Heart left ventricle (tissue), 16 donors: ENCODE data around the gene TMEM258. TPM values are rescaled to one million over a fixed set of nuclear protein-coding genes. Genes with fewer than 3 reads are reported as not detected.
A peak's percentile ranks its signal among the peaks of the same experiment; 100 is the strongest.

ENCODE experiments used
- ATAC-seq, 4 donors: fragments of 200-7000 bp; cut with Tn5 transposase; one replicate each; pipeline ENCODE4 v1.9.1; 2020 to 2022; ENCODE audit warnings: moderate library complexity in 4 of 4, mild to moderate bottlenecking in 3 of 4, moderate number of reproducible peaks in 1 of 4
- DNase-seq, 5 donors: peaks; one replicate each; pipeline ENCODE4 v3.0.0-alpha.2; 2020
- H3K27ac ChIP-seq, 12 donors: fragments of 200-600 bp; sonication (generic) in 4 of 12; one replicate each; pipeline versions ENCODE4 v1.5.0 to v1.8.0; 2016 to 2022; ENCODE audit warnings: mild to moderate bottlenecking in 2 of 12
- H3K27me3 ChIP-seq, 9 donors: fragments of 200-600 bp; sonication (generic) in 2 of 9; one replicate each; pipeline versions ENCODE4 v1.5.1 to v1.8.0; 2016 to 2022; ENCODE audit warnings: mild to moderate bottlenecking in 3 of 9
- H3K36me3 ChIP-seq, 9 donors: fragments of 200-600 bp; sonication (generic) in 2 of 9; one replicate each; pipeline versions ENCODE4 v1.5.0 to v1.8.0; 2018 to 2022; ENCODE audit warnings: mild to moderate bottlenecking in 2 of 9
- H3K4me1 ChIP-seq, 12 donors: fragments of 200-600 bp; sonication (generic) in 4 of 12; one replicate each; pipeline versions ENCODE4 v1.5.0 to v1.8.0; 2016 to 2022; ENCODE audit warnings: mild to moderate bottlenecking in 3 of 12
- H3K4me3 ChIP-seq, 12 donors: fragments of 200-600 bp; sonication (generic) in 4 of 12; one replicate each; pipeline versions ENCODE4 v1.5.0 to v1.8.0; 2017 to 2022; ENCODE audit warnings: mild to moderate bottlenecking in 9 of 12, moderate library complexity in 4 of 12
- H3K9me3 ChIP-seq, 12 donors: fragments of 200-600 bp; sonication (generic) in 4 of 12; one replicate each; pipeline versions ENCODE4 v1.5.0 to v1.8.0; 2016 to 2022; ENCODE audit warnings: mild to moderate bottlenecking in 1 of 12
- CTCF ChIP-seq, 12 donors: fragments of 200-600 bp; sonication (generic) in 4 of 12; IDR thresholded peaks; one replicate each; pipeline versions ENCODE4 v1.5.0 to v1.8.0; 2018 to 2022; ENCODE audit warnings: antibody characterized with exemption in 12 of 12, mild to moderate bottlenecking in 5 of 12
- POLR2A ChIP-seq, 2 donors: fragments of 450-650 bp; IDR thresholded peaks; one replicate each; pipeline ENCODE4 v1.6.1; 2017; ENCODE audit warnings: antibody characterized with exemption in 2 of 2, mild to moderate bottlenecking in 2 of 2, moderate library complexity in 2 of 2
- WGBS, 4 donors: extraction: QIAGEN DNeasy Blood & Tissue Kit in 2 of 4; methylation state at CpG; one replicate each; pipeline versions ENCODE4 v1.1.5 to v1.1.7; 2013 to 2018; 5-methylcytosine and 5-hydroxymethylcytosine counted together
- intact Hi-C, 10 donors: fragments of 100-400 bp; cut with DNase I; formaldehyde crosslinking; loops; one replicate each; pipeline versions ENCODE4 v1.11.1 to v1.14.2; 2022
- polyA plus RNA-seq, 2 donors: library from polyadenylated mRNA; stranded (reverse); fragments of 200-250 nt; gene quantifications; one replicate each; pipeline ENCODE4 v1.2.3, GENCODE V29; 2013
- total RNA-seq, 9 donors: library from RNA; depleted of rRNA in 2 of 9; stranded (reverse); fragments of >200 nt in 2 of 9; fragmentation: NEBNext Ultra II Directional in 3 of 9; extraction: Animal tissue kit (Norgen Biotek cat#: 25700) in 3 of 9; gene quantifications; one replicate each; pipeline versions ENCODE4 v1.1.0 to v1.2.4, GENCODE V29; 2016 to 2023
- donor health status: ischemic (EF 13 %, LVEDD 7.1; RV severe dilation, severe dysfunction).
- donor health status: healthy with polysubstance abuse.
- donor health status: DM: no; HTN: yes; CAD: no.
- donor health status: DM: no; HTN: no; CAD: no.
- donor health status: ischemic (EF 25% LVEDD 6.9; RV normal size, moderate dysfunction).
- donor health status: ischemic (EF 25% LVEDD 5.7; RV mildly dilated, moderate dysfunction).
- donor health status: healthy.
- donor health status: DM: yes; HTN: yes; CAD: no.
- donor health status: ischemic (EF 35%, LVEDD 5.7; RV mildly dilated, moderate dysfunction).
- donor health status: nonischemic (EF 11% LVEDD 7.7; RV severe dilation, severe dysfunction).
- donor health status: DM: yes; HTN: yes; CAD: no.
- donor health status: PGD.
- donor health status: ischemic (EF 29% LVEDD 5.4; RV normal size, mild dysfunction).
- donor health status: nonischemic (EF 23%, LVEDD 6.1; RV moderate dilation, normal function).

Gene TMEM258
- total and polyA plus RNA-seq, 11 donors, result 48.0 to 139 (median 109) TPM

- peaks cover 0 to 7% (median 0%) of the 10 kb centered on the region in 9 donors for H3K27me3 ChIP-seq
- intact Hi-C loops, result no loop called here
- H3K9me3 ChIP-seq, result no peaks in the 10 kb centered on the region
- H3K4me3 ChIP-seq, result no peak overlapping the region
- H3K4me1 ChIP-seq, result peaks cover 0 to 5% (median 0%) of the 10 kb centered on the region in 12 donors
- no peaks in the 10 kb centered on the region for H3K36me3 ChIP-seq
- TF ChIP-seq POLR2A (IDR thresholded peaks at IDR 0.05) (no peak), CTCF (IDR thresholded peaks at IDR 0.05) (no peak)
- peak in 1 of 5 donors; percentile 78 for DNase-seq
- 44 to 51% (median 45%) methylated on average over 19 to 22 of the region's 22 CpGs; no CpG with 5 or more reads in 1 of the 4 donors for WGBS, 4 donors
- ATAC-seq, result peak in 3 of 4 donors; percentile 53 to 81 (median 55)
- no peak overlapping the region for H3K27ac ChIP-seq
Measured at GRCh38 chr11:61764606-61765260, 27.7 kb downstream of the TMEM258 start.

- Histone ChIP-seq H3K4me3 (no peak overlapping the region), H3K4me1 (peaks cover 0 to 5% (median 0%) of the 10 kb centered on the region in 12 donors), H3K9me3 (no peaks in the 10 kb centered on the region), H3K27me3 (peaks cover 0 to 7% (median 0%) of the 10 kb centered on the region in 9 donors), H3K27ac (no peak overlapping the region), H3K36me3 (no peaks in the 10 kb centered on the region)
- 69 to 74% (median 71%) methylated on average over 7 to 23 of the region's 23 CpGs for WGBS, 4 donors
- no peak for TF ChIP-seq CTCF (IDR thresholded peaks at IDR 0.05)
- no peak for TF ChIP-seq POLR2A (IDR thresholded peaks at IDR 0.05)
- ATAC-seq (no peak), DNase-seq (no peak)
- intact Hi-C loops, result no loop called here
Measured at GRCh38 chr11:61763930-61764605, 28.3 kb downstream of the TMEM258 start.

- ATAC-seq (no peak), DNase-seq (no peak)
- no peaks in the 10 kb centered on the region for H3K9me3 ChIP-seq
- no peak overlapping the region for H3K27ac ChIP-seq
- WGBS, 4 donors, result 27 to 32% (median 31%) methylated on average over 11 to 15 of the region's 15 CpGs
- H3K27me3 ChIP-seq, result peaks cover 0 to 7% (median 0%) of the 10 kb centered on the region in 9 donors
- peaks cover 0 to 5% (median 0%) of the 10 kb centered on the region in 12 donors for H3K4me1 ChIP-seq
- TF ChIP-seq POLR2A (IDR thresholded peaks at IDR 0.05), result no peak
- no peak for TF ChIP-seq CTCF (IDR thresholded peaks at IDR 0.05)
- no peaks in the 10 kb centered on the region for H3K36me3 ChIP-seq
- intact Hi-C loops, result no loop called here
- H3K4me3 ChIP-seq, result no peak overlapping the region
Measured at GRCh38 chr11:61762798-61763197, 29.6 kb downstream of the TMEM258 start.

- no peaks in the 10 kb centered on the region for H3K9me3 ChIP-seq
- H3K27ac ChIP-seq, result no peak overlapping the region
- DNase-seq, result no peak
- no peak overlapping the region for H3K4me3 ChIP-seq
- TF ChIP-seq CTCF (IDR thresholded peaks at IDR 0.05) (no peak), POLR2A (IDR thresholded peaks at IDR 0.05) (no peak)
- peaks cover 0 to 5% (median 0%) of the 10 kb centered on the region in 12 donors for H3K4me1 ChIP-seq
- 59 to 77% (median 70%) methylated on average over 8 to 10 of the region's 10 CpGs for WGBS, 4 donors
- no peaks in the 10 kb centered on the region for H3K36me3 ChIP-seq
- peaks cover 0 to 7% (median 0%) of the 10 kb centered on the region in 9 donors for H3K27me3 ChIP-seq
- no peak for ATAC-seq
- intact Hi-C loops, result no loop called here
Measured at GRCh38 chr11:61762223-61762615, 30.2 kb downstream of the TMEM258 start.
